Activated T-cell treated with anti-CD3 and anti-CD28 coated beads, Interleukin-2, amount 50 U/mL, for 72 hours (primary cell): ENCODE results near the gene MPDU1. TPM values are rescaled to one million over a fixed set of nuclear protein-coding genes. Genes with fewer than 3 reads are reported as not detected.

Experiments
- ATAC-seq, 2 donors: fragments of 150-1000 bp; cut with Tn5 transposase; replicated peaks in 1 of 2; 2 replicates each; pipeline ENCODE4 v1.10.0; 2021; ENCODE audit warnings: moderate library complexity in 2 of 2, mild to moderate bottlenecking in 1 of 2
- DNase-seq, 2 donors: peaks; one replicate each; pipeline ENCODE4 v3.0.0; 2021 to 2022; ENCODE audit warnings: mixed read lengths in 1 of 2
- H3K27ac Mint-ChIP-seq: one replicate; pipeline ENCODE4 v1.8.0; 2022; ENCODE audit warnings: mild to moderate bottlenecking, moderate library complexity, mixed read lengths
- H3K27me3 Mint-ChIP-seq: one replicate; pipeline ENCODE4 v1.8.0; 2022; ENCODE audit warnings: low read depth, mixed read lengths
- H3K36me3 Mint-ChIP-seq, 2 donors: one replicate each; pipeline ENCODE4 v1.8.0; 2022; ENCODE audit warnings: mixed read lengths in 2 of 2, mild to moderate bottlenecking in 1 of 2; ENCODE audit not compliant: insufficient read depth in 2 of 2
- H3K4me1 Mint-ChIP-seq: one replicate; pipeline ENCODE4 v1.8.0; 2022; ENCODE audit warnings: low read depth, mixed read lengths
- H3K4me3 Mint-ChIP-seq, 2 donors: one replicate each; pipeline ENCODE4 v1.8.0; 2022; ENCODE audit warnings: mild to moderate bottlenecking in 2 of 2, mixed read lengths in 2 of 2, moderate library complexity in 2 of 2
- H3K9me3 Mint-ChIP-seq, 2 donors: one replicate each; pipeline ENCODE4 v1.8.0; 2022; ENCODE audit warnings: mixed read lengths in 2 of 2
- total RNA-seq, 2 donors: library from RNA; stranded (reverse); gene quantifications; one replicate each; pipeline ENCODE4 v1.2.3, GENCODE V29; 2022

Gene MPDU1
- total RNA-seq, 2 donors from 2014 or later = 44.0 to 51.9 TPM

GRCh38 chr17:7579834-7580603 lies 3.6 kb upstream of the MPDU1 start:
- peaks cover 24 to 32% of the 10 kb centered on the region in 2 donors for H3K36me3 Mint-ChIP-seq
- H3K27me3 Mint-ChIP-seq = no peaks in the 10 kb centered on the region
- H3K27ac Mint-ChIP-seq = peak overlapping the region; percentile 68
- peak in 1 of 2 donors; percentile 0 for ATAC-seq
- no peaks in the 10 kb centered on the region for H3K9me3 Mint-ChIP-seq
- peak; percentile 50 to 51 for DNase-seq
- H3K4me1 Mint-ChIP-seq = peaks cover 87% of the 10 kb centered on the region
- peak overlapping the region; percentile 52 to 83 for H3K4me3 Mint-ChIP-seq

- Mint-ChIP-seq H3K4me1 (peaks cover 87% of the 10 kb centered on the region), H3K27me3 (no peaks in the 10 kb centered on the region), H3K36me3 (peaks cover 20 to 27% of the 10 kb centered on the region in 2 donors), H3K9me3 (no peaks in the 10 kb centered on the region), H3K4me3 (peak overlapping the region; percentile 16 to 47), H3K27ac (peak overlapping the region; percentile 29)
- no peak for ATAC-seq
- DNase-seq = no peak
These were observed 2.8 kb upstream of the MPDU1 start for GRCh38 chr17:7580604-7581575.

- H3K27ac Mint-ChIP-seq = peak overlapping the region; percentile 95
- no peaks in the 10 kb centered on the region for H3K27me3 Mint-ChIP-seq
- H3K4me1 Mint-ChIP-seq = peaks cover 73% of the 10 kb centered on the region
- no peak for ATAC-seq
- peaks cover 17% of the 10 kb centered on the region in 2 donors for H3K36me3 Mint-ChIP-seq
- peak overlapping the region; percentile 87 to 95 for H3K4me3 Mint-ChIP-seq
- no peaks in the 10 kb centered on the region for H3K9me3 Mint-ChIP-seq
- DNase-seq = peak in 1 of 2 donors; percentile 15
These were observed 1.0 kb upstream of the MPDU1 start for GRCh38 chr17:7582396-7583252.

GRCh38 chr17:7586673-7587419 lies 3.2 kb downstream of the MPDU1 start:
- H3K4me3 Mint-ChIP-seq = no peak overlapping the region
- peak overlapping the region; percentile 41 for H3K27ac Mint-ChIP-seq
- DNase-seq = no peak
- no peak for ATAC-seq
- no peaks in the 10 kb centered on the region for H3K9me3 Mint-ChIP-seq
- no peaks in the 10 kb centered on the region for H3K27me3 Mint-ChIP-seq
- H3K4me1 Mint-ChIP-seq = peaks cover 31% of the 10 kb centered on the region
- peaks cover 8 to 10% of the 10 kb centered on the region in 2 donors for H3K36me3 Mint-ChIP-seq

GRCh38 chr17:7587420-7588151 lies 3.9 kb downstream of the MPDU1 start:
- Mint-ChIP-seq H3K27ac (peak overlapping the region; percentile 16), H3K27me3 (no peaks in the 10 kb centered on the region), H3K9me3 (no peaks in the 10 kb centered on the region), H3K4me1 (peaks cover 24% of the 10 kb centered on the region), H3K36me3 (peaks cover 5 to 7% of the 10 kb centered on the region in 2 donors), H3K4me3 (no peak overlapping the region)
- ATAC-seq = no peak
- DNase-seq = no peak

GRCh38 chr17:7588553-7589203 lies 5.0 kb downstream of the MPDU1 start:
- no peaks in the 10 kb centered on the region for H3K9me3 Mint-ChIP-seq
- H3K4me3 Mint-ChIP-seq = no peak overlapping the region
- H3K27me3 Mint-ChIP-seq = no peaks in the 10 kb centered on the region
- ATAC-seq (no peak), DNase-seq (no peak)
- H3K36me3 Mint-ChIP-seq = peaks cover 5 to 7% of the 10 kb centered on the region in 2 donors
- H3K27ac Mint-ChIP-seq = no peak overlapping the region
- H3K4me1 Mint-ChIP-seq = peaks cover 19% of the 10 kb centered on the region

GRCh38 chr17:7589204-7589868 lies 5.7 kb downstream of the MPDU1 start:
- Mint-ChIP-seq H3K4me1 (peaks cover 17% of the 10 kb centered on the region), H3K27ac (no peak overlapping the region), H3K4me3 (no peak overlapping the region)

GRCh38 chr17:7589891-7590691 lies 6.4 kb downstream of the MPDU1 start, which contains the start of gene SOX15:
Gene SOX15 (minus strand): TSS chr17:7590094. CDS start chr17:7589676, 418 bp downstream.
- no peak for ATAC-seq
- Mint-ChIP-seq H3K27ac (peak within 1 kb of the TSS; percentile 7), H3K9me3 (no peaks in the 10 kb centered on the region)

More at GRCh38 chr17:7589204-7589868, 5.7 kb downstream of the MPDU1 start:
- ATAC-seq = peak; percentile 65 to 69
- no peaks in the 10 kb centered on the region for H3K9me3 Mint-ChIP-seq
- no peaks in the 10 kb centered on the region for H3K27me3 Mint-ChIP-seq
- DNase-seq = peak; percentile 68 to 72
- H3K36me3 Mint-ChIP-seq = peaks cover 2 to 11% of the 10 kb centered on the region in 2 donors

GRCh38 chr17:7590743-7591142 lies 7.1 kb downstream of the MPDU1 start:
- Mint-ChIP-seq H3K4me1 (peaks cover 3% of the 10 kb centered on the region), H3K4me3 (no peak overlapping the region), H3K9me3 (no peaks in the 10 kb centered on the region), H3K27ac (peak overlapping the region; percentile 7), H3K27me3 (no peaks in the 10 kb centered on the region), H3K36me3 (peaks cover 0 to 14% of the 10 kb centered on the region in 2 donors)
- ATAC-seq = no peak
- DNase-seq = no peak

More at GRCh38 chr17:7589891-7590691, 6.4 kb downstream of the MPDU1 start, which contains the start of gene SOX15:
- Mint-ChIP-seq H3K36me3 (peaks cover 0 to 11% of the 10 kb centered on the region in 2 donors), H3K27me3 (no peaks in the 10 kb centered on the region), H3K4me3 (no peak within 1 kb of the TSS), H3K4me1 (peaks cover 9% of the 10 kb centered on the region)
- DNase-seq = peak in 1 of 2 donors; percentile 11

GRCh38 chr17:7591596-7591995 lies 7.9 kb downstream of the MPDU1 start:
- Mint-ChIP-seq H3K36me3 (peaks cover 0 to 15% of the 10 kb centered on the region in 2 donors), H3K9me3 (no peaks in the 10 kb centered on the region), H3K27ac (no peak overlapping the region), H3K27me3 (no peaks in the 10 kb centered on the region), H3K4me1 (no peaks in the 10 kb centered on the region), H3K4me3 (no peak overlapping the region)
- ATAC-seq = no peak
- no peak for DNase-seq
